Measurements from ENCODE around the gene ARHGAP6. TPM values are rescaled to one million over a fixed set of nuclear protein-coding genes. Genes with fewer than 3 reads are reported as not detected.

ARHGAP6 gene
- total and polyA plus RNA-seq, 2 of the 13 experiments (the other 11 are each of a cell fraction or from before 2014, with no cell fraction given): 0.11 TPM; not detected in 1

GRCh38 chrX:11446949-11447348, 218.8 kb downstream of the ARHGAP6 start:
- in situ Hi-C loops (cut with HindIII; ENCODE audit: extremely low pct_ligation_motif_present, low pct_unique_long_range_greater_than_20kb) (no loop called here), intact Hi-C loops (cut with micrococcal nuclease; ENCODE audit: unreplicated experiment) (no loop called here)
- Histone ChIP-seq H3K9ac (ENCODE audit: insufficient read depth, low read depth, low read length) (no peak overlapping the region), H3K4me1 (ENCODE audit: insufficient read depth, low read length) (no peaks in the 10 kb centered on the region), H3K9me3 (ENCODE audit: low read length) (no peaks in the 10 kb centered on the region), H3K27me3 (ENCODE audit: control insufficient read depth in 1 of 2, insufficient read depth in 2 of 2, low read length in 2 of 2) (no peaks in the 10 kb centered on the region), H3K4me3 (replicated peaks in 1 of 3; ENCODE audit: insufficient read depth in 1 of 3, low read depth in 2 of 3, low read length in 3 of 3) (no peak overlapping the region), H3K4me2 (ENCODE audit: low read depth, low read length) (no peak overlapping the region), H3K79me2 (ENCODE audit: insufficient read depth, low read length) (no peaks in the 10 kb centered on the region), H3K27ac (ENCODE audit: extremely low read length, insufficient read depth, low read length) (no peak overlapping the region), H4K20me1 (ENCODE audit: insufficient read depth, low read length) (no peaks in the 10 kb centered on the region), H2AFZ (ENCODE audit: low read length) (no peak overlapping the region), H3K36me3 (replicated peaks in 1 of 2; ENCODE audit: control insufficient read depth in 1 of 2, insufficient read depth in 2 of 2, low read length in 2 of 2) (no peaks in the 10 kb centered on the region)
- ChIA-PET CTCF (ENCODE audit: low intra/inter-chr PET ratio, low total read pairs) (no interaction called here), POLR2A (no interaction called here)
- DNase-seq (ENCODE audit: low spot score) (no peak), FAIRE-seq (no peak), ATAC-seq (no peak)
- TF ChIP-seq ZNF143 (CRISPR knock-in tag; IDR thresholded peaks at IDR 0.05) (no peak), ZNF333 (CRISPR knock-in tag; IDR thresholded peaks at IDR 0.05; ENCODE audit: borderline replicate concordance) (no peak), MIER3 (CRISPR knock-in tag; IDR thresholded peaks at IDR 0.05; ENCODE audit: borderline replicate concordance) (no peak), ATF7 (IDR thresholded peaks at IDR 0.05) (no peak), ATF7 (CRISPR knock-in tag; IDR thresholded peaks at IDR 0.05) (no peak), HMG20A (CRISPR knock-in tag; IDR thresholded peaks at IDR 0.05; ENCODE audit: borderline replicate concordance) (no peak), ZBTB1 (CRISPR knock-in tag; IDR thresholded peaks at IDR 0.05; ENCODE audit: borderline replicate concordance) (no peak), DR1 (CRISPR knock-in tag; IDR thresholded peaks at IDR 0.05) (no peak), ZNF17 (CRISPR knock-in tag; IDR thresholded peaks at IDR 0.05) (no peak), ZNF280B (CRISPR knock-in tag; IDR thresholded peaks at IDR 0.05; ENCODE audit: borderline replicate concordance) (no peak), ZNF775 (CRISPR knock-in tag; IDR thresholded peaks at IDR 0.05; ENCODE audit: borderline replicate concordance) (no peak), ADNP (CRISPR knock-in tag; IDR thresholded peaks at IDR 0.05) (no peak), TBX2 (CRISPR knock-in tag; IDR thresholded peaks at IDR 0.05; ENCODE audit: borderline replicate concordance) (no peak)
- WGBS (ENCODE audit: low lambda C conversion rate): 0% methylated on average over 4 of the region's 4 CpGs
- BruUV-seq (replicated peaks): no TSS peak

All from HepG2 (cell line).